ENCODE data around the gene ZDHHC8.

GRCh38 chr22:20101638-20102037 lies 30.0 kb upstream of the ZDHHC8 start:
- TF ChIP-seq EZH2 (IDR thresholded peaks at IDR 0.05; ENCODE audit: borderline replicate concordance, low read length) (no peak), CTCF (IDR thresholded peaks at IDR 0.05; ENCODE audit: low read length) (no peak)
